H1 (cell line): ENCODE measurements around the gene RHOU.

Experiments
- CBX8 ChIP-seq: fragments of 300-800, 300-1000 bp; sonication (generic); IDR thresholded peaks from 2 replicates; pipeline ENCODE4 v1.7.1; 2016; ENCODE audit warnings: low read depth, low read length, borderline replicate concordance
- CEBPB ChIP-seq: IDR thresholded peaks from 2 replicates; pipeline ENCODE4 v1.6.1; 2012; ENCODE audit warnings: low read depth, low read length
- EP300 ChIP-seq, 2 experiments: IDR thresholded peaks; 1 replicate in 1 of 2; 2 replicates in 1 of 2; pipeline ENCODE4 v1.6.1; 2011 to 2012; ENCODE audit warnings: low read depth in 2 of 2, low read length in 2 of 2, mild to moderate bottlenecking in 2 of 2, borderline replicate concordance in 1 of 2, inconsistent platforms in 1 of 2, moderate library complexity in 1 of 2
- JUN ChIP-seq: IDR thresholded peaks from 2 replicates; pipeline ENCODE4 v1.6.1; 2011; ENCODE audit warnings: low read depth, mild to moderate bottlenecking, improper control_type of control experiment, low read length
- JUND ChIP-seq: IDR thresholded peaks from 2 replicates; pipeline ENCODE4 v1.6.1; 2011; ENCODE audit warnings: mild to moderate bottlenecking, improper control_type of control experiment, low read length
- POLR2AphosphoS5 ChIP-seq: IDR thresholded peaks from 2 replicates; pipeline ENCODE4 v1.6.1; 2011; ENCODE audit warnings: low read depth, low read length
- SP2 ChIP-seq: IDR thresholded peaks from 2 replicates; pipeline ENCODE4 v1.6.1; 2012; ENCODE audit warnings: mild to moderate bottlenecking, low read length, inconsistent platforms
- SP4 ChIP-seq: IDR thresholded peaks from 2 replicates; pipeline ENCODE4 v1.6.1; 2012; ENCODE audit warnings: low read length, inconsistent platforms
- TBP ChIP-seq: IDR thresholded peaks from 2 replicates; pipeline ENCODE4 v1.6.1; 2011; ENCODE audit warnings: low read depth, low read length, improper control_type of control experiment
- TCF12 ChIP-seq: IDR thresholded peaks from 2 replicates; pipeline ENCODE4 v1.6.1; 2011; ENCODE audit warnings: low read depth, mild to moderate bottlenecking, low read length
- TEAD4 ChIP-seq: IDR thresholded peaks from 2 replicates; pipeline ENCODE4 v1.6.1; 2012; ENCODE audit warnings: low read depth, low read length, inconsistent platforms, mixed read lengths
- TF ChIP-seq, protein P1 (sequence below), 3 experiments: IDR thresholded peaks; 1 replicate in 2 of 3; 2 replicates in 1 of 3; pipeline versions ENCODE4 v1.5.1 to v1.6.1; 2011; ENCODE audit warnings: low read length in 3 of 3, mild to moderate bottlenecking in 3 of 3, inconsistent platforms in 2 of 3, low read depth in 1 of 3, moderate library complexity in 1 of 3; ENCODE audit not compliant: insufficient read depth in 1 of 3; ENCODE audit errors: control extremely low read depth in 1 of 3

DNA sequence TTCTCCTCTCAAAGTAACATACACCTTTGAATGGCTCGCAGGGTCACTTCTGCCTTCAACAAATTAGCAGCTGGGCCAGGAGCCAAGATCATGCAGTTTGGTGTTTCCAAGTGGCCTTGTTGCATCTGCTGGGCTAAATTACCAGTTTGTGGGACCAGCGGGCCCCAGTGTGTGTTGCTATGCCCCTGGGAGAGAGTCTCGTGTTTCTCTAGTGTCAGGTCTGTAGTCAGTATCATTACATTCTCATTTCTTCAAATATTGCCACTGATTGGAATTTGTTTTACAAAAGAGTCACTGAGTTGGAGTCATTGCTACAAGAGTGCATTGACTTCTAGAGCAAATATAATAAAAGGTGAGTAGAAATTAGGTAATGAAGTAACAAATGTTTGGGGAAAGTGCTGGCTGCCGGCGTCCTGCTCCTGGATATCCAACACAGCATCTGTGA is 35.5 kb downstream of the RHOU start:
- no peak for TF ChIP-seq CBX8
- TF ChIP-seq, protein P1, sequence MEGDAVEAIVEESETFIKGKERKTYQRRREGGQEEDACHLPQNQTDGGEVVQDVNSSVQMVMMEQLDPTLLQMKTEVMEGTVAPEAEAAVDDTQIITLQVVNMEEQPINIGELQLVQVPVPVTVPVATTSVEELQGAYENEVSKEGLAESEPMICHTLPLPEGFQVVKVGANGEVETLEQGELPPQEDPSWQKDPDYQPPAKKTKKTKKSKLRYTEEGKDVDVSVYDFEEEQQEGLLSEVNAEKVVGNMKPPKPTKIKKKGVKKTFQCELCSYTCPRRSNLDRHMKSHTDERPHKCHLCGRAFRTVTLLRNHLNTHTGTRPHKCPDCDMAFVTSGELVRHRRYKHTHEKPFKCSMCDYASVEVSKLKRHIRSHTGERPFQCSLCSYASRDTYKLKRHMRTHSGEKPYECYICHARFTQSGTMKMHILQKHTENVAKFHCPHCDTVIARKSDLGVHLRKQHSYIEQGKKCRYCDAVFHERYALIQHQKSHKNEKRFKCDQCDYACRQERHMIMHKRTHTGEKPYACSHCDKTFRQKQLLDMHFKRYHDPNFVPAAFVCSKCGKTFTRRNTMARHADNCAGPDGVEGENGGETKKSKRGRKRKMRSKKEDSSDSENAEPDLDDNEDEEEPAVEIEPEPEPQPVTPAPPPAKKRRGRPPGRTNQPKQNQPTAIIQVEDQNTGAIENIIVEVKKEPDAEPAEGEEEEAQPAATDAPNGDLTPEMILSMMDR (IDR thresholded peaks at IDR 0.05; ENCODE audit: control extremely low read depth in 1 of 3, insufficient read depth in 1 of 3, low read depth in 1 of 3, low read length in 3 of 3): no peak
- TF ChIP-seq JUND: no peak
- no peak for TF ChIP-seq TBP
- TF ChIP-seq TCF12: no peak
- TF ChIP-seq JUN: no peak
- no peak for TF ChIP-seq CEBPB
- no peak for TF ChIP-seq TEAD4
- no peak for TF ChIP-seq SP4
- no peak for TF ChIP-seq EP300 (IDR thresholded peaks at IDR 0.05; ENCODE audit: borderline replicate concordance in 1 of 2, low read depth in 2 of 2, low read length in 2 of 2)
- TF ChIP-seq SP2: no peak
- no peak for TF ChIP-seq POLR2AphosphoS5
